GM21528 (cell line): ENCODE results near the gene NCAPG2.

Experiments used
- ATAC-seq: cut with Tn5 transposase; IDR thresholded peaks from one replicate; pipeline ENCODE4 v1.9.1; 2021; ENCODE audit warnings: mild to moderate bottlenecking, moderate library complexity; ENCODE audit not compliant: unreplicated experiment, low FRiP score

Gene NCAPG2

DNA sequence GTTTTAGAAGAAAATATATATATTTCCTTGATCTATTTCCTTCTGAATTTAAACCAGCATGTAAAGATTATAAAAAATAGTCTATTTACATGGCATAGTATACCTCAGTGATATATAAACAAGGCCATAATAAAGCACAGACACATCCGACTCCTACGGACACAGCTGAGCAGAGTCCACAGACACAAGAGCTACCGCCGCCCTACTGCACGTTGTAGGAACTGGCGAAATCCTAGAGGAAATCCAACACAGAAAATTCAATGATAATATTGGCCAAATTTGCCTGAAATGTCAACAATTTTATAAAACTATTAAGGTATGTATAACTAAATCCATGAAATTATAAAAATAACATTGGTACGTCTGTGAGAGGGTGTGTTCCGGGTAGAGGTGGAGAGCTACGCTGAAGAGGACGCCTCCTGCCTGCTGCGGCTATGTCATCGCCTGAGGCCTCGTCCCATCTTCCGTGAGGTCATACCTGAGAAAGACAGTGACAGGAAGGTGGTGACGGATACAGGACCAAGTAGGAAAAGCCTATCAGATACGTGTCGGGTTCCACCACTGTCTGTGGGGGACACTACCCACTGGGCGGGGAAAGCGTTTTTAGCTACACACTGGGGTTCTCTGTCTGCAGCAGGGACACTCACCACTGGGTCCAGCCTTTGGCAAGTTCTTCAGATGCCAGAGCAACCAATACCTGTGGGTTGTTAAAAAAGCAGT, 29.3 kb upstream of the NCAPG2 start:
- no peak for ATAC-seq

DNA sequence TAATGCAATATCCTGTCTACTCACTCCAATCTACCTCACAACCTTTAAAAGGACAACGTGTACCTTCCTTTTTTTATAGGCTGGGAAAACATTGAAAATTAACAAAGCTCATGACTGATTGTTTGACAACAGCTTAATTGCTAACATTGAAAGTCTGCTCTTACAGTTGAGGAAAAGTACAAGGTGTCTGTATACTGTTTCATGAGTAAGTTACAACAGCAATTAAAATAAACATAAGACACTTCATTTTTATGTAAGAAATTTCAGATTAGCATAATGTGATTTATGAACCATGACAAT, 28.6 kb upstream of the NCAPG2 start:
- ATAC-seq: no peak

- ATAC-seq: no peak
Observed at GRCh38 chr7:158732494-158733219, 28.1 kb upstream of the NCAPG2 start.

GRCh38 chr7:158731761-158732160, 27.2 kb upstream of the NCAPG2 start:
- ATAC-seq: no peak

GRCh38 chr7:158730383-158731346, 26.1 kb upstream of the NCAPG2 start:
- ATAC-seq: no peak

- no peak for ATAC-seq
Observed at GRCh38 chr7:158729646-158730382, 25.2 kb upstream of the NCAPG2 start.

- no peak for ATAC-seq
Observed at GRCh38 chr7:158728911-158729645, 24.5 kb upstream of the NCAPG2 start.

DNA sequence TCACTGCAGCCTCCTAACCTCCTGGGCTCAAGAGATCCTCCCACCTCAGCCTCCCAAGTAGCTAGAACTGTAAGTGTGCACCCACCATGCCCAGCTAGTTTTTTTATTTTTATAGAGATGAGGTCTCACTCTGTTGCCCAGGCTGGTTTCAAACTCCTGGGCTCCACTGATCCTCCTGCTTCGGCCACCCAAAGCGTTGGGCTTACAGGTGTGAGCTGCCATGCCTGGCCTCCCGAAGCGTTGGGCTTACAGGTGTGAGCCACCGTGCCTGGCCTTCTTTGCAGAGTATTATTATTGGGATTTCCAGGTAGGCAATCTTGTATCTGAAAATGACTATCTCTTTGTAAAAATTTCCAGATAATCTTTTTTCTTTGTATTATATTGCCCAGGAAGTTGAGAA, 23.1 kb upstream of the NCAPG2 start:
- no peak for ATAC-seq

DNA sequence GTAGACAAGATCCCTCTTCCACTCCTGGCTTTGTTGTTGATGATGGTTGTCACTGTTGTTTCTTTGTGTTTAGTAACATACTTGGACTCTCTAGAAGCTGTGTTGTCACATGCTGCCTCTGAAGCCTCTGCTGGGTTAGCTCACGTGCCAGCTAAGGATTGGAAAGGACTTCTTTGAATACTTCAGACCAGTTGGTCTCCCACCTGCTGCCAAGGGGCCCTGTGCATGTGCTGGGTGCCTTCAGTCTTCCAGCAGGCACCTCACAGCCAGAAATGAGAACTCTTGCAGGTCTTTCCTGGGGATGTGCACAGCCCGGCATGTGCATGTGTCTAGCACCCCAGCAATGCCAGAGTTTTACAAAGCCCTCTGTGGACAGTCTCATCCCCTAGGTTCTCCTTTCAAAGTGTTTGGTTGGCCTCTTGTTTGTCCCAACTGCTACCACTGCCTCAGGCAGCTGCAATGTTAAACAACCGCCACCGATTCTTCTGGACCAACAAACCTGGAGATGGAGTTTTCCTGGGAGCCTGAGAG, 21.7 kb upstream of the NCAPG2 start:
- ATAC-seq: no peak

GRCh38 chr7:158725506-158725800, 20.8 kb upstream of the NCAPG2 start:
- no peak for ATAC-seq

DNA sequence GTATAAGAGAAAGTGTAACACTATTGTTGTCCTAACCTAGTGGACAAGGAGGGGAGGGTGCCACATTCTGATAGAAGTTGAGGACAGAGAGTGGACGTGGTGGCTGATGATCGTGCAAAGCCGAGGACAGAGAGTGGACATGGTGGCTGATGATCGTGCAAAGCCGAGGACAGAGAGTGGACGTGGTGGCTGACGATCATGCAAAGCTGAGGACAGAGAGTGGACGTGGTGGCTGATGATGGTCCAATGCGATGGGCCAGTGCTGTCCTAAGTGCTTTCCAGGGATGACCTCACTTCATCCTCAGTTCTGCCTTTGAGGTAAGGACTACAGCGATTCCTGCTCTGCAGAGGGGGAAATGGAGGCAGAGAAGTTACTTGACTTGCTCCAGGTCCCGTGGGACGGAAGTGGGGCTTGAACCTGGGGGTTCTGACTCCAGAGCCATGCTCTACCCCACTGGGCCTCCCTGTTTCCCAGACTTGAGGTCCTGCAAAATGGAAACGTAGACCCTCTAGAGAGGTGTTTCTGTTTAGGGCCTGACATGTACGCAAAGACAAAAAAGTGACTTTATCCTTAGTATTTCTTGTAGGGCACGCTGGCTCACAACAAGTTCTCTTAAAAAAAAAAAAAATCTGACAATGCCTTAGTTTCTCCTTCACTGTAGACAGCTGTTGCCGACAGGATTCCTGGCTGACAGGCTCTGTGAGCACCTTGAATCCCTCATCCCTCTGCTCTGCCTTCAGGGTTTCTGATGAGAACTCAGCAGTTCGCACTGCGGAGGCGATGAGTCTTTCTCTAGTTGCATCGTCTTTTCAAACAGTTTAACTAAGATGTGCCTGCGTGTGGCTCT, 20.3 kb upstream of the NCAPG2 start:
- ATAC-seq: no peak

- ATAC-seq: no peak
Observed at GRCh38 chr7:158723714-158724385, 19.2 kb upstream of the NCAPG2 start.

DNA sequence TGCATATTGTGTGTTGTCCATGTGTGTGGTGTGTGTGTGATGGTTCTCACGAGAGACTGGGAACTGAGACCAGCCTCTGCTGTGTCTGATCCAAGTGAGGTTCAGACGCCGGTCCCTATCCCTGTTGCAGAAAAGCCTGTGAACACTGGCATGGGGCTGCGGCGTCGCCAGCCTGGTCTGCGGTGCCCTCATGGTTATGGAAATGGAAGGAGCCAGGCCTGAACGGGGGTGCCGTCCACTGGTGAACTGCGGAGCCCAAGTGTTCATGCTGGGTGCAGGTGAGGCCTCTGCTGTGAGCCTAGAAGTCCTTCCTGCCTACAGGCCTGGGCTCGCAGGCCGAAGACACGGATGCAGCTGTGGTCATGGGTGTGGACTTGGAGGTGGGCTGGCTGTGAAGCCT, 18.7 kb upstream of the NCAPG2 start:
- no peak for ATAC-seq

DNA sequence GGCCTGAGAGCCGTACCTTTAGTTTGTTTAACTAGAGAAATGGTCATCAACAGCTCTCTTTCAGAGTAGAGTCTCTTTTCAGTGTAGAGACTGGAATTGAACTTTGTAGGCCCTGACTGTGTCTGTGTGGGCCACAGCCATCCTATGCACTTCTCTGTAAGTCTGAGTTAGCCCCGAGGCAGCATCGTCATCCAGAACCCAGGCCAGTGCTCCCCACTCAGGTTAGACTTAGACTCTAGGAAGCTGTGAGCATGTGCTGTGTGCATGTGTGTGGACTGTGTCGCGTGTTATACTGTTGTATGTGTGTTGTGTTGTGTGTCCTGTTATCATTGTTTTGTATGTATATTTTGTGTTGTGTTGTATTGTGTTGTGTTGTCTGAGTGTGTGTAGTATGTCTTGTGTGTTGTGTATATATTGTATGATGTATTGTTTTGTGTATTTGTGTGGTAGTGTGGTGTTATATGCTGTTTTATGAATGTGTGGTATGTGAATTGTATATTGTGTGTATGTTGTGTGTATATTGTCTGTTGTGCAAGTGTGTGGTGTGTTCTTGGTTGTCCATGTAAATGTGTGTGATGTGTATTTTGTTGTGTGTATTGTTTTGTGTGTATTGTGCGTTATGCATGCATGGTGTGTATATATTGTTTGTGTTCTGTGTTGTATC, 18.1 kb upstream of the NCAPG2 start:
- ATAC-seq: no peak

- no peak for ATAC-seq
Observed at GRCh38 chr7:158720112-158720511, 15.5 kb upstream of the NCAPG2 start.

DNA sequence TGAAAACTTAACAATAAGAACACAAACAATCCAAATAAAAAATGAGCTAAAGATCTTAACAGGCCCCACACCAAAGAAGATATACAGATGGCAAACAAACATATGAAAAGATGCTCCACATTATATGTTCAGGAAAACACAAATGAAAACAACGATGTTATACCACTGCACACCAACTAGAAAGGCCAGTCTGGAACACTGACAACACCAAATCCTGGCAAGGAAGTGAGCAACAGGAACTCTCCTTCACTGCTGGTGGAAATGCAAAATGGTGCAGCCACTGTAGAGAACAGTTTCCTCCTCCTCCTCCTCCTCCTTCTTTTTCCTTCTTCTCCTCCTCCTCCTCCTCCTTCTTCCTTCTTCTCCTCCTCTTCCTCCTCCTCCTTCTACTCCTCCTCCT, 12.2 kb upstream of the NCAPG2 start:
- no peak for ATAC-seq

DNA sequence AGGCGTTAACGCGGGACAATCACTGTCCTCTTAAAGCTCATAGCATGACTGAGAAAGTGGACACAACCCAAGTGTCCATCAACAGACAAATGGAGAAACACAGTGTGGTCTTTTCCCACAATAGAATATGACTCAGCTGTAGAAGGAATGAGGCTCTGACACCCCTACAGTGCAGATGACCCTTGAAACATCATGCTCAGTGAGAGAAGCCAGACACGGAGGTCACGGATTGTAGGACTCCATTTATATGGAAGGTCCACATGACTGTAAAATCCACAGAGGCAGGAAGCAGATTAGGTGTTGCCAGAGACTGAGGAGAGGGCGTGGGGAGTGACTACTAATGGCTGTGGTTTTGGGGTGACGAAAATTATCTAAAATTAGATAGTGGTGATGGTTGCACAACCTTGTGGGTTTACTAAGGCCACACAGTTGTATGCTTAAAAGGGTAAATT, 6.1 kb upstream of the NCAPG2 start:
- ATAC-seq: no peak

DNA sequence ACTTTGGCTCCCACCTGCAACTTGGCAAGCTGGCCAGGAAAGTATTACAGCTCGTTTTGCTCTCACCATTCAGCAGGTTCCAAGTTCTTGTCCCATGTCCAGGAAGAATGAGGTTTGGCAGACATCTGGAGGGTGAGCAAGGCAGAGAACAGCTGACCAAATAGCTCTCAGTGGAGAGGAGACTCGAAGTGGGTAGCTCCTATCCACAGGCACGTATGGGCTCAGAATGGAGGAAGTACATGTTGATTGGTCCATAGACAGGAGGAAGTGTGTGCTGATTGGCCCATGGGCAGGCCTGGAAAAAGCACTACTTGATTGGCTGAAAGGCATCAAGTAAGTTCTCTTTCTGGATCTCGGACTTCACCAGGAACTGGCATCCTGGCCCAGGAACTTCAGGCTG, 3.0 kb upstream of the NCAPG2 start:
- ATAC-seq: no peak
